DMS 273 (cell line): Measurements from ENCODE around the gene LEFTY2.
"Not testable (repeated sequence)": the region's sequence is repeated elsewhere in the genome, so short reads cannot be mapped to it uniquely, and the experiment has no call there.

Experiments
- DNase-seq: peaks from one replicate; lab custom pipeline; 2025; ENCODE audit not compliant: unreplicated experiment; lab: John Stamatoyannopoulos, UW

The LEFTY2 gene

DNA sequence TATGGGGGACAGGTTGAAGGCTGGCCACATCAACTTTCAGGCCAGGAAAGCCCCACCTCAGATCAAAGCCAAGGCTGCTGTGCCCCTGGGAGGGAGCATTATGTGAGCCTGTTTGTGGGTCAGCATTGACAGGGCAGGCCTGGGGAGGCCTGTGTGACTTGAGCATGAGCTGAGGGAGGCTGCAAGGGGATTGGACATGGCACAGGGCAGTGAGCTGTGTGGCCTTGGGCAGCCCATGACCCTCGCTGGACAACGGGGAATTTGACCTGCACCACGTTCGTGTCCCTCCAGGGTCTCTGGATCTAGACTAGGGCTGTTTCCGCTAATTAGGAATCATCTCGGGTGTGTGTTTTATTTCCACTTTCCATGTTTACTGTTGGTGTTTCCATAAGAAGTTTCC is 34.6 kb downstream of the LEFTY2 start:
- no peak for DNase-seq

DNA sequence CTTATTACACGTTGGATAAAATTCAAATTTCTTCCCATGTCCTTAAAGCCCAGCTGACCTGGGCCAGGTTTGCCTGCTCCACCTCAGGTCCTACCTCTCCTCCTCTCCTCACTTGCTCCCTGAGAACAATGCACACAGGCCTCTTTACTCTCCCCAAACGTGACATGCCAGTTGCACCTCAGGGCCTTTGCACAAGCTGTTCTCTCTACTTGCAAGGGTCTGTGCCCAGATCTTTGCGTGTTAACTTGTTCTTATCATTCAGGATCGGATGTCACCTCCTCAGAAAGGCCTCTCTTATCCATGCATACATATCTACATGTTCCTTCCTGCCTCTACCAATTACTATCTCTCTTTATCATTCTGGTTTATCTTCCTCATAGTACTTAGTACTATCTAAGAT is 37.4 kb downstream of the LEFTY2 start:
- no peak for DNase-seq

DNA sequence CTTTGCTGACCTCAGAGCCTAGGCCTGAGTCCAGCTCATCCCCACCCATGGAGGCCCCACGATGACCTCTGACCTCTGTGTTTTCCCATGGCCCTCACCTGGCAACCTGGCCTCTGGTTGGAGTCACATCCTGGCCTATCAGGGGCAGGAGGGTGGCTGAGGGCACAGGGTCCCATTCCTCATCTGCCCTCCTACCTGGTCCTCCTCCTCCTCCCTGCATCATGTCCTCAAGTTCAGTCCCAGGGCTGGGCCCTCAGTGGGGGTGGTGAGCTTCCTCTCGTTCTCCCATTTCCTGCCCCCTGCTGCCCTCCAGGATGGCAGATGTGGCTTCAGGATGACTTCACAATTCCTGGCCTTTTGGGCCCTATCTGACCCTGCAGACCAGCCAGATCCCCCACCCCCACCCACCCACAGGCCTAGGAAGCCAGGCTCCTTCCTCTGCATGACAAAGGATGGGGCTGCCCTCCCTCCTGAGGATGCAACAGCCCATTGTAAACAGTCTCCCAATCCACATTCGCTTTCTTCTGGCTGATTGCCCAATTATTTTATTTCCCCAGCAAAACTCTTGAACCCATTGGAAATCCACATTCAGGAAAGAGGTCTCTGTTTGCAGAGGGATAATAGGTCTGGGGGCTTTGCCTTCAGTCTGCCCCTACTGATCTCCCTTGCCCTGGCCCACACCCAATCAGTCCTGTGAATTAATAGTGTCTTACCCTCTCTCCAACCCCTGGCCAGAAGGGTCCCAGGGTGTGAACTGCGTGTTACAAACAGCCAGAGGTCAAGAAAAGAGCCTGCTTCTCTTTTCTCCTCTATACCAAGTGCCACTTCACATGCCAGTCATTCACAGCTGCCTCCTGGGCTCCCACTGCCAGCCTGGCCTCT is 41.7 kb downstream of the LEFTY2 start:
- no peak for DNase-seq

DNA sequence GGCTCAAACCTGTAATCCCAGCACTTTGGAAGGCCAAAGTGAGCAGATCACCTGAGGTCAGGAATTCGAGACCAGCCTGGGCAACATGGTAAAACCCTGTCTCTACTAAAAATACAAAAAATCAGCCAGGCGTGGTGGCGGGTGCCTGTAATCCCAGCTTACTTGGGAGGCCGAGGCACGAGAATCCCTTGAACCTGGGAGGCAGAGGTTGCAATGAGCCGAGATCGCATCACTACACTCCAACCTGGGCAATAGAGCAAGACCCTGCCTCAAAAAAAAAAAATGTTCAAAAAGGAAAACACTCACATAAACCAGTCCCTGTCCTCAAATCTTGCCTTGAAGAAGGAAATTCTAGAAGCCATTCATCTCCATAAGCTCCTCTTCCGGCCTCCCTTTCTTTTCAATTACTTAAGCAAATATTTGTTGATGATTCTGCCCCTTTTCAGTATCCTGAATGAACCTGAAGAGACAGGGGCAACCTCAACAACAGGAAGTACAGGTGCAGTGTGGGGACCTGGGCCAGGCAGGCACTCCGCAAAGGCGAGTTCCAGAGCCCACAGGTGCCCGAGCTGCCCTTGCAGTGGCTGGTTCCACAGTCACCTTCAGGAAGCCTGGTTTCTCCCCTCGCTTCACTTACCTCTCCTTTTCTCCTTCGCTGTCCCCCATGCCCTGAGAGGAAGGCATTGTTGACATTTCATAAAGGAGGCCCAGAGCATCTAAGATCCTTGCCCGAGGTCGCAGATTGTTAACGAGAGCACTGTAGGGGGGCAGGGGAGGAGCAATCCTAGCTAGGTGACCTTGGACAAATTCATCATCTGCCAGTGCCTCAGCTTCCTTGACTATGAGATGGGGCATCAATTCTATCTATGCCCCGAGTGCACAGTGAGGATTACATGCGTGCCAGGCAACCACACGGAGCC is 43.2 kb downstream of the LEFTY2 start:
- no peak for DNase-seq

DNA sequence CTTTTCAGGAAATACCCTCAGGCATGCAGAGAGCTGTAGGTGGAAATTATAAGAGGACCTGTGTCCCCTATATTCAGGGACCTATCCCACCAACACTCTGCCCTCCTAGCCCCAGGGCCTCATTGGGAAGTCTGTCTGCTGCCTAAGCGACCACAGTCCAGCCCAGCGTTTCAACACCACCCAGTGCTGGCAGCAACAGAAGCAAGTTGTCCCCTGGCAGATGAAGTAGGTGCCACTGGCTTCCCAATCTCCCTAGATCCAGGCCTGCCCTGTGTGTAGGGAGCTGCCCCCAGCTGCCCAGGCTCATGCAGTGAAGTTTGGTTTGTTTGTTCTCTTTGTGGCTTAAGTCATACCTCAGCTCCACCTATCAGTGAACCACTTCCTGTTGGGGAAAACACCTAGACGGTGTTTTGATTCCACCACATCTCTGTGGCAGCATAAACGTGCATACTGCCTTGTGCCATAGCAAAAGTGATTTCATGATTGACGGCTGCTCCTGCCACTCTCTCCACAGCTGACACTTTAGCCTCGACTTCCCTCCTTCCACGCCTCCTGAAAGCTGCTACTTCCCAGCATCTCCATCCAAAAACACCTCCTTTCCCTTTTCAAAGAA is 44.0 kb downstream of the LEFTY2 start:
- no peak for DNase-seq

DNA sequence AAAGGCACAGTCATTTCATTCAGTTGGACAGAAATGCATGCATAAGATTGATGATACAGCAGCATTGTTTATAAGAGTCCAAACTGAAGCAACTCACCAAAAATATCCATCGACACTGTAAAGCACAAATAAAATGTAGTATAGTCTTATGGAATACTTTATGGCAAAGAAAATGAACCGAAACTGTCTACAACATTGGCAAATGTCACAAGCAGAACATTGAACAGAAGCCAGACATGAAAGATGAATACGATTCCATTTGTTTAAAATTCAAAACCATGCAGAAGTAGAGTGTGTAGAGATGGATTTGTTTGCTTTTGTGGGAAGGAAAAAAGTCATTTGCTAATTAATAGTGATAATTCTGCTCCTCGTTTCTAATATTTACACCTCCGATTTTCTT is 44.5 kb downstream of the LEFTY2 start:
- DNase-seq = no peak

DNA sequence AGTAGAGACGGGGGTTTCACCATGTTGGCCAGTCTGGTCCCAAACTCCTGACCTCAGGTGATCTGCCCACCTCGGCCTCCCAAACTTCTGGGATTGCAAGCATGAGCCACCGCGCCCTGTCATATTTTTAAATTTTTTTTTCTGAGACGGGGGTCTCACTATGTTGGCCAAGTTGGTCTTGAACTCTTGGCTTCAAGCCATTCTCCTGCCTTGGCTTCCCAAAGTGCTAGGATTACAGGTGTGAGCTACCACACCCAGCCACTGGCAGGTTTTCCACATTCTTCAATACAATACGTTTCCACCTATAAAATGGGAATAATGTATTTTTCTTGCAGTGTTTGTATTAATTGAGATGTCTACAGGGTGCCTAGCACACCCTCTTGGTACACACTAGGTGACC is 48.7 kb downstream of the LEFTY2 start:
- DNase-seq = no peak

DNA sequence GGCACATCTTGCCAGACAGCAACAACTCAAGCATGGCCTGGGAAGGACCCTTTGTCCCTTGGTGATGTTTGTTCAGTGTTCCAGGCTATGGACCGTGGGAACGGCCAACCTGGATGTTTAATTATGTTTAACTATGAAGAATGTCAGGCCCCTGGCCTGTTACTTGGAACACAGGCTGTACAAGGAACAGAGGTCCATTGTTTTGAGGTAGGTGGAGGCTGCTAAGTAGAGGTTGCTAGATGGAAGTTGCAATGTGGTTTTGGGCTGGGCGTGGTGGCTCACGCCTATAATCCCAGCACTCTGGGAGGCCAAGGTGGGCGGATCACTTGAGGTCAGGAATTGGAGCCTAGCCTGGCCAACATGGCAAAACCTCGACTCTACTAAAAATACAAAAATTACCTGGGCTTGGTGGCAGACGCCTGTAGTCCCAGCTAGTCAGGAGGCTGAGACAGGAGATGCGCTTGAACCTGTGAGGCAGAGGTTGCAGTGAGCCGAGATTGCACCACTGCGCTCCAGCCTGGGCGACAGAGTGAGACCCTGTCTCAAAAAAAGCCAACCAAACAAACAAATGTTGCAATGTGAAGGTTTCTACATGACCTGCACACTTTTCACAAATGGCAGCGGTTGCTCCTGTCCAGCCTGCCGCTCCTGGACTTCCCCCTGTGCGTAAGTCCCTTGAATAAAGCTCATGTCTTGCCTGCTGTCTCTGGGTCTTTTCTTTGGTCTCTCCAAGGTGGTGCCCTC is 49.6 kb downstream of the LEFTY2 start:
- no peak for DNase-seq

DNA sequence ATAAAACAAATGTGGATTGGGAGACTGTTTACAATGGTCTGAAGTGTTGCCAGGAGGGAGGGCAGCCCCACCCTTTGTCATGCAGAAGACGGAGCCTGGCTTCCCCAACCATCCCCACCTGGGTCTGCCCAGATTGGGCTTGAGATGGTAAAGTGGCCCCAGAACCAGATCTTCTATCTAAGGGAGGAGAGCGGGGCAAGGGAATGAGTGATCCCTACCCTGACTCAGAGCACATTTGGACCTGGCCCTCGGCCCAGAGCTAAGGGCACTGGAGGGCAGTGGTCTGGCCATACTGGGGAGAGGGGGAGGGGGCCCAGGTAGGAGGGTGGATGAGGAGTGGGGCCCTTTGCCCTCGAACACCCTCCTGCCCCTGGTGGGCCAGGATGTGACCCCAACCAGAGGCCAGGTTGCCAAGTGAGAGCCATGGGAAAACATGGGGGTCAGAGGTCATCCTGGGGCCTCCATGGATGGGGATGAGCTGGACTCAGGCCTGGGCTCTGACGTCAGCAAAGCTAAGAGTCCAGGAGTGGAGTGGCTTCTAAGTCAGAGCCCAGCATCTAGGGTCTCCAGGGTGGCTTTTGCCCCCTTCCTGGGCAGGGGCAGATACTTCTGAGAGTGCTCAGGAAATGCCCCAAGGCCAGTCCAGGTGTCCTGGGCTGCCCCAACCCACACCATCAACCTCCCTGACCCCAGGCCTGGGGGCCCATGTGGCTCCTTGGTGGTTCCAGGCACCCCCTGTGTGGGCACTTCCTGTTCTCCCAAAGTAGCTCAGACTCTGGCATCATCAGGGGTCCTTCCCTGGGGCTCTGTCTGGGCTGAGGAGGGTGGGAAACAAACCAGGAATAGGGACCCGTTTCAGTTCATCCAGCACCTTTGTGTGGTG is 50.4 kb downstream of the LEFTY2 start:
- DNase-seq = no peak

DNA sequence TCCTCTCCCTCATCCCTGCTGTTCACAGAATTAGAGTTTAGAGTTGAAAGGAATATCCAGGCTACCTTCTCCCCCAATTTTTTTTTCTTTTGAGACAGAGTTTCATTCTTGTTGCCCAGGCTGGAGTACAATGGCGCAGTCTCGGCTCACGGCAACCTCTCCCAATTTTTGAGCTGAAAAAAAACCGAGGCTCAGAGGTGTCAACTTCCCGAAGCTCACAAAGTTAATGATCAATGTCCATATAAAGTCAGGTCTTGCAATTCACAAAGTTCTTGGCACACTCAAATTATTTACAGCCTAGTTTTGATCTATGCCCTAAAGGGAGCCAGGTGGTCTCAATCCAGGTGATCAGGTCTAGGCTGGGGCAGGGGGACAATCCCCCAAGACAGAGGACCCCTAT is 51.3 kb downstream of the LEFTY2 start:
- no peak for DNase-seq

DNA sequence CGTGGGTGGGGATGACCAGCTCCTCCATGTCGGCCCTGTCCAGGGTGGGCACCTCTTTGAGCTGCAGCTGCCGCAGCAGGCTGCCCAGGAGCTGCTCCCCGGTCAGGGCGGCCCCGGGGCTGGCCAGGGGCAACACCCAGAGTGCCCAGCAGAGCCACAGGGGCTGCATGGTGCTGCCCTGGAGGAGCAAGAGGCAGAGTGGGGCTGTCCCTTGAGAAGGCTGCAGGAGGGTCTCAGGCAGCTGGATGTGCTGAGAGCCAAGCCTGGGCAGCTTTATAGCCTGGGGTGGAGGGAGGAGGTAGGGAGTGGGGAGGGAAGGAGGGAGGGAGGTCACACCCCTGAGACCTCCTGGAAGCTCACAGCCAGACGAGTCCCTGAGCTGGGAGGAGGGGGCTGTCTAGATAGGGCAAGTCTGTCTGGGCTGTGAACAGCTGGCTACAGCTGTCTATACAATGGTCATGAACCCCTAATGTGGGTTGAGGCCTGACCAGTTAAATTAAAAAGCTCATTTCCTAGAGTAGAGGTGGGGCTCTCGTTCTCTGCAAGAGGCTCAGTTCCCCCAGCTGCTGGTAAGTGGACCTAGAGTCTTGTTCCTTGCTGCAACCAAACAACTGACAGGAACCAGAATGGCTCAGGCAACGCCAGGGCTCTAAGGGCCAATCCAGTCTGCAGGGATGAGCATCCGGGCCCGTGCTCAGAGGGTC is 52.0 kb downstream of the LEFTY2 start, which contains the start of gene LEFTY1:
LEFTY1 (minus strand) TSS at position 249 of the 704 bp plus-strand sequence; CDS start at position 169, 80 bp downstream.
- DNase-seq = no peak

DNA sequence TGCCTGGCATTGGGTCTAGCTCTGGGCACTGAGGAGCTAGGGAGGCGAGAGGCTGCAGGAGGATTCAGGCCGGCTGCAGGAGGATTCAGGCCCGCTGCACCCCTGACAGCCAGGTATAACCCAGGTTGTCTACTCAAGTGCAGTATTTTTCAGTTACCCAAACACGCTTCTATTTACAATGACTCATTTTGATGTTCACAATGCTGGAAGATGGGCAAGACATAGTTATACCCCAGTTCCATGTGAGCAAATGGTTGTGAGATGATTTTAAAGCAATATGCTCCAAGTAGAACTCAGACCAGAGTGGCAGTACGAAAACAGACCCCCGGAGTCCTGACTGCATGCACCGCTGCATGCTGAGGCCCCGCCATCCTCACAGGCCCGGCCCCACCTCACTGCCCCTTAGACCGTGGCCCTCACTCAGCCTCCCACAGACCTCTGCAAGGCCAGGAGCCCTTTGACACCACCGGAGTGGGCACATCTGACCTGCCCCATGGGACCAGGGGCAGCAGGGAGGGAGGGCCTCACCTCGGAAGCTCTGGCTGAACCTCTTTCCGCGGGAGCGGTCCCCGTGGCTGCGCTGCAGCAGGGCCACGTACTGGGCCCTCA is 52.6 kb downstream of the LEFTY2 start:
- no peak for DNase-seq

DNA sequence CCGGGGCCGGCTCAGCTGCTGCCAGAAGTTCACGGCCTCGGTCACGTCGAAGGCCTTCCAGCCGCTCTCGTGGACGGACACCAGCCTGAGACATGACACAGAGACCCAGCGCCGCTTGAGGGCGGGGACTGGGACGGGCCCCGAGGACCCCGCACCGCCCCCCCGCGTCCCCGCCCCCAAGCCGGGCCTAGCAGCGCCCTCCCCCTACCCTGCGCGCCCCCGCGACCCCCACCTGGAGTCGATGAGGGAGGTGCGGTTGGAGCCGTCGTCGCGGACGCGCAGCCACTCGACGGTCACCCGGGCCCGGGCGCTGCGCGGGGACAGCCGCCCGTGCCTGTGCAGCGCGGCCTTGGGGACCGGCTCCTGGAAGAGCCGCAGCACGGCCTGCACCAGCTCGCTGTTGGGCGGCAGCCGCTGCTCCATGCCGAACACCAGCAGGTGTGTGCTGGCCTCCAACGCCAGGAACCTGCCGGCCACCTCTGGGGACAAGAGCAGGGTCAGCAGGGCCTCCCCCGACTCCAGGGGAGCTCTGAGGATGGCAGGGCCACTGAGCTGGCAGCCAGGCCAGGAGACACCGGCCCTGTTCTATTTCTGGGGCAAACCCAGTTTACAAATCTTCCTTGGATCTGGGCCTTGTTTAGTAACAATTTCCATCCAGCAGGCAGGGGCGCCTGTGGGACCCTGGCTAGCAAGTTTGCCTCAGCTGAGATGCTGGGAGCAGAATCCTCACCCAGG is 53.3 kb downstream of the LEFTY2 start:
- not testable (repeated sequence) for DNase-seq

DNA sequence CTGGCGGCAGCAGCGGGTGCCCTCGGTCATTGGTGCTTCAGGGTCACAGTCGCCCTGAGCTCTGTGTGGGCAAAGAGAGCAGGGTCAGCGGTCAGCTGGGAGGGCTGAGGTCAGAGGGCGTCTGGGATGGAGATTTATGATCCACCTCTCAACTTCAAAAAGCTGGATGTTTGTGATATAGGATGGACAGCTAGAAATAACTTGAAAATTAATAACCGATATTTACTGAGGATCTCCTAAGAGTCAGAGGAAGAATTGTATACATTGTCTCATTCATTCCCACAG is 54.0 kb downstream of the LEFTY2 start:
- no peak for DNase-seq
